Neural progenitor cell (in vitro differentiated cells): Measurements from ENCODE around the gene VAMP3. TPM values are rescaled to one million over a fixed set of nuclear protein-coding genes. Genes with fewer than 3 reads are reported as not detected.

Source experiments
- DNase-seq: peaks from one replicate; pipeline ENCODE4 v3.0.0-alpha.2; 2016; ENCODE audit warnings: low spot score
- H2AFZ ChIP-seq: fragments of 200-600 bp; sonication (generic); replicated peaks from 2 replicates; pipeline ENCODE4 v1.6.1; 2016; ENCODE audit warnings: antibody characterized with exemption
- H3F3A ChIP-seq: fragments of 200-600 bp; sonication (generic); 2 replicates; pipeline ENCODE4 v1.6.1; 2016; ENCODE audit warnings: antibody characterized with exemption, low read depth
- H3K27ac ChIP-seq: fragments of 200-600 bp; sonication (generic); 2 replicates; pipeline ENCODE4 v1.5.1; 2016; ENCODE audit warnings: mild to moderate bottlenecking
- H3K27me3 ChIP-seq: fragments of 200-600 bp; sonication (generic); 2 replicates; pipeline ENCODE4 v1.6.1; 2016; ENCODE audit warnings: mild to moderate bottlenecking, moderate library complexity
- H3K36me3 ChIP-seq: fragments of 200-600 bp; sonication (generic); 2 replicates; pipeline ENCODE4 v1.5.1; 2016
- H3K4me1 ChIP-seq: fragments of 200-600 bp; sonication (generic); 2 replicates; pipeline ENCODE4 v1.6.1; 2016; ENCODE audit warnings: mixed run types
- H3K4me2 ChIP-seq: fragments of 200-600 bp; sonication (generic); 2 replicates; pipeline ENCODE4 v1.6.1; 2016
- H3K4me3 ChIP-seq: fragments of 200-600 bp; sonication (generic); 2 replicates; pipeline ENCODE4 v1.5.1; 2016
- H3K79me2 ChIP-seq: fragments of 200-600 bp; sonication (generic); 2 replicates; pipeline ENCODE4 v1.6.1; 2016; ENCODE audit warnings: low read depth
- H3K9ac ChIP-seq: fragments of 200-600 bp; sonication (generic); 2 replicates; pipeline ENCODE4 v1.6.1; 2016
- H3K9me3 ChIP-seq: fragments of 200-600 bp; sonication (generic); 2 replicates; pipeline ENCODE4 v1.5.1; 2016; ENCODE audit warnings: low read depth
- H4K20me1 ChIP-seq: fragments of 200-600 bp; sonication (generic); 2 replicates; pipeline ENCODE4 v1.6.1; 2016; ENCODE audit warnings: low read depth
- H3K27ac Mint-ChIP-seq: 3 replicates; pipeline ENCODE4 v1.8.0; 2021; ENCODE audit warnings: mixed read lengths
- H3K27me3 Mint-ChIP-seq: 2 replicates; pipeline ENCODE4 v1.8.0; 2022; ENCODE audit warnings: low read depth, mild to moderate bottlenecking, inconsistent platforms, moderate library complexity, mixed read lengths; ENCODE audit not compliant: insufficient read depth
- H3K36me3 Mint-ChIP-seq: 3 replicates; pipeline ENCODE4 v1.8.0; 2021; ENCODE audit warnings: mixed read lengths
- H3K4me1 Mint-ChIP-seq: 3 replicates; pipeline ENCODE4 v1.8.0; 2021; ENCODE audit warnings: mixed read lengths
- H3K4me3 Mint-ChIP-seq: 3 replicates; pipeline ENCODE4 v1.8.0; 2021; ENCODE audit warnings: mild to moderate bottlenecking, moderate library complexity, mixed read lengths
- H3K9me3 Mint-ChIP-seq: 3 replicates; pipeline ENCODE4 v1.8.0; 2020; ENCODE audit warnings: mixed read lengths
- EZH2 ChIP-seq: fragments of 200-600 bp; sonication (generic); IDR thresholded peaks from 2 replicates; pipeline ENCODE4 v1.6.1; 2017; ENCODE audit warnings: antibody characterized with exemption, mild to moderate bottlenecking, moderate library complexity
- EZH2phosphoT487 ChIP-seq: fragments of 200-600 bp; sonication (generic); IDR thresholded peaks from 2 replicates; pipeline ENCODE4 v1.6.1; 2017; ENCODE audit warnings: antibody characterized with exemption
- total RNA-seq: library from RNA; depleted of rRNA; stranded (reverse); fragments of >200 nt; gene quantifications from 2 replicates; pipeline ENCODE4 v1.2.3, GENCODE V29; 2015; ENCODE audit warnings: low replicate concordance
- TF ChIP-seq, protein P1 (sequence below): fragments of 200-600 bp; sonication (generic); IDR thresholded peaks from 2 replicates; pipeline ENCODE4 v1.5.1; 2017; ENCODE audit warnings: antibody characterized with exemption, mild to moderate bottlenecking

VAMP3 gene
- total RNA-seq, 1 donor from 2014 or later = 66.6 TPM

DNA sequence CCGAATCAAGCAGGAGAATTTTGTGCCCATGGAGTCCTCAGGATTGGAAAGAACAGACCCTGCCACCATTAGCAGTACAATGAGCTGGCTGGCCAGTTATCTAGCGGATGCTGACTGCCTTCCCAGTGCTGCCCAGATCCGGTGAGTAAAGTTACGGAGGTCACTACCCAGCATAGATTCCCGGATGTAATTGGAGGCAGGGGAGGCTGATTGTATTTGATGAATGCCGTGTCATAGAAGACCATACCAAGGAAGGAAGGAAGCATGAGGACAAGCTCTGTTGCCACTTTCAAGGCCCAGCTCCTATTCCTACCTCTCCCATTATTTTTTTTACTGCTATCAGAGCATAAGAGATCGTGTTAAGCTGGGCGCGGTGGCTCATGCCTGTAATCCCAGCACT is 26.2 kb upstream of the VAMP3 start:
- H3K4me1 Mint-ChIP-seq = peaks cover 4% of the 10 kb centered on the region
- H3K27ac Mint-ChIP-seq = no peak overlapping the region

DNA sequence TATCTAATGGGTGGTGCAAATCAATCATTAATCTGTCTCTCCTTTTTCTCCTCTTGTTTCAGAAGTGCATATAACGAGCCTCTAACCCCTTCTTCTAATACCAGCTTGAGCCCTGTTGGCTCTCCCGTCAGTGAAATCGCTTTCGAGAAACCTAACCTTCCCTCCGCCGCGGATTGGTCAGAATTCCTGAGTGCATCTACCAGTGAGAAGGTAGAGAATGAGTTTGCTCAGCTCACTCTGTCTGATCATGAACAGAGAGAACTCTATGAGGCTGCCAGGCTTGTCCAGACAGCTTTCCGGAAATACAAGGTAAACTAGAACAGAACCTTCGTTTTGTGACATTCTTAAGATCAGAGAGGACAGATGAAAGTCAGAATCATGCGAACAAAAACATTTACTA is 25.3 kb upstream of the VAMP3 start:
- H3K9me3 ChIP-seq = no peaks in the 10 kb centered on the region
- Mint-ChIP-seq H3K9me3 (no peaks in the 10 kb centered on the region), H3K36me3 (peaks cover 20% of the 10 kb centered on the region), H3K4me3 (no peak overlapping the region), H3K4me1 (peaks cover 8% of the 10 kb centered on the region), H3K27me3 (no peaks in the 10 kb centered on the region), H3K27ac (no peak overlapping the region)
- H3K79me2 ChIP-seq = no peaks in the 10 kb centered on the region
- H3K36me3 ChIP-seq = no peaks in the 10 kb centered on the region
- no peaks in the 10 kb centered on the region for H4K20me1 ChIP-seq
- H3K9ac ChIP-seq = no peak overlapping the region
- no peak overlapping the region for H3K4me3 ChIP-seq
- no peaks in the 10 kb centered on the region for H3K4me1 ChIP-seq
- H3K4me2 ChIP-seq = no peak overlapping the region
- no peaks in the 10 kb centered on the region for H3F3A ChIP-seq
- DNase-seq = no peak
- no peak overlapping the region for H3K27ac ChIP-seq
- no peak overlapping the region for H2AFZ ChIP-seq
- H3K27me3 ChIP-seq = no peaks in the 10 kb centered on the region
- TF ChIP-seq, protein P1, sequence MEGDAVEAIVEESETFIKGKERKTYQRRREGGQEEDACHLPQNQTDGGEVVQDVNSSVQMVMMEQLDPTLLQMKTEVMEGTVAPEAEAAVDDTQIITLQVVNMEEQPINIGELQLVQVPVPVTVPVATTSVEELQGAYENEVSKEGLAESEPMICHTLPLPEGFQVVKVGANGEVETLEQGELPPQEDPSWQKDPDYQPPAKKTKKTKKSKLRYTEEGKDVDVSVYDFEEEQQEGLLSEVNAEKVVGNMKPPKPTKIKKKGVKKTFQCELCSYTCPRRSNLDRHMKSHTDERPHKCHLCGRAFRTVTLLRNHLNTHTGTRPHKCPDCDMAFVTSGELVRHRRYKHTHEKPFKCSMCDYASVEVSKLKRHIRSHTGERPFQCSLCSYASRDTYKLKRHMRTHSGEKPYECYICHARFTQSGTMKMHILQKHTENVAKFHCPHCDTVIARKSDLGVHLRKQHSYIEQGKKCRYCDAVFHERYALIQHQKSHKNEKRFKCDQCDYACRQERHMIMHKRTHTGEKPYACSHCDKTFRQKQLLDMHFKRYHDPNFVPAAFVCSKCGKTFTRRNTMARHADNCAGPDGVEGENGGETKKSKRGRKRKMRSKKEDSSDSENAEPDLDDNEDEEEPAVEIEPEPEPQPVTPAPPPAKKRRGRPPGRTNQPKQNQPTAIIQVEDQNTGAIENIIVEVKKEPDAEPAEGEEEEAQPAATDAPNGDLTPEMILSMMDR = no peak
- TF ChIP-seq EZH2 (no peak), EZH2phosphoT487 (no peak)

More for the DNA sequence above, 26.2 kb upstream of the VAMP3 start:
- H3K9ac ChIP-seq = no peak overlapping the region
- no peaks in the 10 kb centered on the region for H3F3A ChIP-seq
- no peaks in the 10 kb centered on the region for H3K27me3 Mint-ChIP-seq
- H2AFZ ChIP-seq = no peak overlapping the region
- H3K27ac ChIP-seq = no peak overlapping the region
- H3K4me2 ChIP-seq = no peak overlapping the region
- H3K27me3 ChIP-seq = no peaks in the 10 kb centered on the region
- DNase-seq = no peak
- TF ChIP-seq EZH2 = no peak
- TF ChIP-seq, protein P1 = no peak
- TF ChIP-seq EZH2phosphoT487 = no peak
- H3K4me3 ChIP-seq = no peak overlapping the region
- H4K20me1 ChIP-seq = no peaks in the 10 kb centered on the region
- H3K36me3 ChIP-seq = no peaks in the 10 kb centered on the region
- H3K9me3 ChIP-seq = no peaks in the 10 kb centered on the region
- no peaks in the 10 kb centered on the region for H3K4me1 ChIP-seq
- H3K36me3 Mint-ChIP-seq = peaks cover 20% of the 10 kb centered on the region
- H3K79me2 ChIP-seq = no peaks in the 10 kb centered on the region
- no peaks in the 10 kb centered on the region for H3K9me3 Mint-ChIP-seq
- H3K4me3 Mint-ChIP-seq = no peak overlapping the region

DNA sequence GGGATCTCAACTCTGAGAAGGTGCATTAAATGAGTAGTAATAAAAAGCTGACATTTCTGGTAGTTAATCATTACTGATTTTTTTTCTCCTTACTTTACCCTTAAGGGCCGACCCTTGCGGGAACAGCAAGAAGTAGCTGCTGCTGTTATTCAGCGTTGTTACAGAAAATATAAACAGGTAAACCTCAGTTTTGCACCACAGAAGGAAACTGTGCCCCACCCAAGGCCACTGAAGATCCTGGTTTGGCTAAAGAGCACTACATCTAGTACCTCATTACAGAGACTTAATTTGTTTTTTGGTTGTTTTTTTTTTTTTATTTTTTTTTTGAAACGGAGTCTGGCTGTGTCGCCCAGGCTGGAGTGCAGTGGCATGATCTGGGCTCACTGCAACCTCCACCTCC is 23.5 kb upstream of the VAMP3 start:
- Histone ChIP-seq H3K9ac (no peak overlapping the region), H3K4me2 (no peak overlapping the region), H2AFZ (no peak overlapping the region), H3K9me3 (no peaks in the 10 kb centered on the region), H3K4me3 (no peak overlapping the region), H3K27me3 (no peaks in the 10 kb centered on the region), H4K20me1 (peaks cover 4% of the 10 kb centered on the region), H3K36me3 (no peaks in the 10 kb centered on the region), H3K4me1 (peaks cover 7% of the 10 kb centered on the region), H3K79me2 (no peaks in the 10 kb centered on the region), H3K27ac (no peak overlapping the region), H3F3A (peaks cover 11% of the 10 kb centered on the region)
- H3K27me3 Mint-ChIP-seq = peaks cover 2% of the 10 kb centered on the region
- no peak overlapping the region for H3K4me3 Mint-ChIP-seq
- H3K9me3 Mint-ChIP-seq = no peaks in the 10 kb centered on the region
- no peak overlapping the region for H3K27ac Mint-ChIP-seq
- TF ChIP-seq EZH2 (no peak), EZH2phosphoT487 (no peak)
- TF ChIP-seq, protein P1 = no peak
- DNase-seq = no peak
- peaks cover 26% of the 10 kb centered on the region for H3K4me1 Mint-ChIP-seq
- peaks cover 20% of the 10 kb centered on the region for H3K36me3 Mint-ChIP-seq
